Body of pancreas (tissue), 4 donors: ENCODE data around the gene TUT1. TPM values are rescaled to one million over a fixed set of nuclear protein-coding genes. Genes with fewer than 3 reads are reported as not detected.

ENCODE experiments used
- ATAC-seq: fragments of 150-250 bp; one replicate; pipeline ENCODE4 v1.9.1; 2016
- DNase-seq, 4 donors: peaks; one replicate each; pipeline ENCODE4 v3.0.0-alpha.2; 2019
- H3K27ac ChIP-seq, 4 donors: fragments of 200-600 bp; sonication (generic); 1 replicate in 3 of 4; 2 replicates in 1 of 4; pipeline versions ENCODE4 v1.5.1 to v1.6.1; 2016 to 2019; ENCODE audit warnings: mild to moderate bottlenecking in 1 of 4, mixed read lengths in 1 of 4, moderate library complexity in 1 of 4
- H3K27me3 ChIP-seq, 2 donors: fragments of 200-600 bp; sonication (generic); one replicate each; pipeline ENCODE4 v1.6.0; 2016; ENCODE audit warnings: mild to moderate bottlenecking in 1 of 2
- H3K36me3 ChIP-seq, 2 donors: fragments of 200-600 bp; sonication (generic); replicated peaks in 1 of 2; 2 replicates each; pipeline ENCODE4 v1.5.1; 2016; ENCODE audit warnings: low read depth in 2 of 2; ENCODE audit not compliant: insufficient read depth in 1 of 2
- H3K4me1 ChIP-seq: fragments of 200-600 bp; sonication (generic); one replicate; pipeline ENCODE4 v1.6.0; 2016
- H3K4me3 ChIP-seq, 2 donors: fragments of 200-600 bp; sonication (generic); 1 replicate in 1 of 2; 2 replicates in 1 of 2; pipeline ENCODE4 v1.5.1; 2016 to 2019
- H3K9me3 ChIP-seq, 3 donors: fragments of 200-600 bp; sonication (generic); 1 replicate in 2 of 3; 2 replicates in 1 of 3; pipeline ENCODE4 v1.5.1; 2016
- POLR2A ChIP-seq, 3 donors: fragments of 450-650 bp; IDR thresholded peaks; one replicate each; pipeline ENCODE4 v1.6.1; 2016; ENCODE audit warnings: antibody characterized with exemption in 3 of 3, mild to moderate bottlenecking in 2 of 3
- WGBS, 2 donors: methylation state at CpG; one replicate each; pipeline ENCODE4 v1.1.5; 2017; 5-methylcytosine and 5-hydroxymethylcytosine counted together
- intact Hi-C: fragments of 100-400 bp; cut with DNase I; formaldehyde crosslinking; loops from one replicate; pipeline ENCODE4 v1.15.1; 2023
- total RNA-seq, 2 donors: library from RNA; depleted of rRNA; stranded (reverse); fragments of >200 nt; gene quantifications; one replicate each; pipeline ENCODE4 v1.1.0, GENCODE V29; 2016
- TF ChIP-seq, protein P1 (sequence below), 7 experiments: fragments of 450-650 bp in 4 of 7; fragments of 200-600 bp in 3 of 7; sonication (generic) in 3 of 7; IDR thresholded peaks; one replicate each; pipeline ENCODE4 v1.5.1; 2016 to 2019; ENCODE audit warnings: antibody characterized with exemption in 7 of 7

The TUT1 gene
- total RNA-seq, 2 donors from 2014 or later: 10.1 to 11.2 TPM

DNA sequence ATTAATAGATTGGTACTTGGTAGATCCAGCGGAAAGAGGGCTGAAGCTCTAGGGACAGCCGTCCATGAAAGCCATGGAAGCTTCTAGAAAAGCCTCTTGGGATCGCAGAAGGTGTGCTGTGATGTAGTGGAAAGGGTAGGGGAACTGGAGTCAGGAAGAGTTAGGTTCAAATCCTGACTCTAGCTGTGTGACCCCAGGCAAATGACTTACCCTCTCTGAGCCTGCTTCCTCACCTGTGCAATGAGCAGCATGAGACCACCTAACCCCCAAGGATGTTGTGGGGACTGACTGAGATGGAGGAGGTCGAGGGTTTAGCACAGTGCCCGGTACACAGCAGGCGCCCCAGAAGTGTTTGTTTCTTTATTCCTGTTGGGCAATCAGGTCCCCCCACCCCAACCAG is 19.1 kb upstream of the TUT1 start:
- no peak overlapping the region for H3K27ac ChIP-seq
- intact Hi-C loops: no loop called here
- H3K36me3 ChIP-seq: no peaks in the 10 kb centered on the region
- no peaks in the 10 kb centered on the region for H3K27me3 ChIP-seq
- no peak overlapping the region for H3K4me3 ChIP-seq
- no peak for ATAC-seq
- no peak for TF ChIP-seq POLR2A (IDR thresholded peaks at IDR 0.05)
- TF ChIP-seq, protein P1, sequence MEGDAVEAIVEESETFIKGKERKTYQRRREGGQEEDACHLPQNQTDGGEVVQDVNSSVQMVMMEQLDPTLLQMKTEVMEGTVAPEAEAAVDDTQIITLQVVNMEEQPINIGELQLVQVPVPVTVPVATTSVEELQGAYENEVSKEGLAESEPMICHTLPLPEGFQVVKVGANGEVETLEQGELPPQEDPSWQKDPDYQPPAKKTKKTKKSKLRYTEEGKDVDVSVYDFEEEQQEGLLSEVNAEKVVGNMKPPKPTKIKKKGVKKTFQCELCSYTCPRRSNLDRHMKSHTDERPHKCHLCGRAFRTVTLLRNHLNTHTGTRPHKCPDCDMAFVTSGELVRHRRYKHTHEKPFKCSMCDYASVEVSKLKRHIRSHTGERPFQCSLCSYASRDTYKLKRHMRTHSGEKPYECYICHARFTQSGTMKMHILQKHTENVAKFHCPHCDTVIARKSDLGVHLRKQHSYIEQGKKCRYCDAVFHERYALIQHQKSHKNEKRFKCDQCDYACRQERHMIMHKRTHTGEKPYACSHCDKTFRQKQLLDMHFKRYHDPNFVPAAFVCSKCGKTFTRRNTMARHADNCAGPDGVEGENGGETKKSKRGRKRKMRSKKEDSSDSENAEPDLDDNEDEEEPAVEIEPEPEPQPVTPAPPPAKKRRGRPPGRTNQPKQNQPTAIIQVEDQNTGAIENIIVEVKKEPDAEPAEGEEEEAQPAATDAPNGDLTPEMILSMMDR (IDR thresholded peaks at IDR 0.05): no peak
- DNase-seq: no peak
- 84 to 92% methylated on average over 5 to 6 of the region's 6 CpGs for WGBS, 2 donors
- H3K4me1 ChIP-seq: peaks cover 22% of the 10 kb centered on the region
- H3K9me3 ChIP-seq: no peaks in the 10 kb centered on the region

DNA sequence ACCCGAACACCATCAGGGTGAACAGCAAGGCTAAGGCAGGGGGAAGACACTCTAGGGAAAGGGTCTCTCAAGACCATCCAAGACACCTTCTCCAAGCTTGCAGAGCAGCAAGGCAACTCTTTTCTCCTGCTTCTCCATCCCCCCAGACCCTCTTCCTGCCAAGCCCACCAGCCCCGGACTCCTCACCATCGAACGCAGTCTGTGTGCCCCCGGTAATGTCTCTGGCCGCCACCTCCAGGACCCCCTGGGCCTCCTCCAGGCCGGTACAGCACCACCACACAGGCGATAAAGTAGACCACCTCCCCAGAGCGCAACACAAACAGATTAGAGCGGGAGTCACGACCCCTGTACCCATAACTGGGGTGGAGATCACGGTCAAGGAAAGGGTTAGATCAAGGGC is 17.5 kb upstream of the TUT1 start:
- 87 to 92% methylated on average over 7 to 12 of the region's 12 CpGs for WGBS, 2 donors
- H3K27ac ChIP-seq: no peak overlapping the region
- TF ChIP-seq POLR2A (IDR thresholded peaks at IDR 0.05): no peak
- TF ChIP-seq, protein P1 (IDR thresholded peaks at IDR 0.05): no peak
- H3K27me3 ChIP-seq: no peaks in the 10 kb centered on the region
- no peak for DNase-seq
- no peaks in the 10 kb centered on the region for H3K36me3 ChIP-seq
- no peak for ATAC-seq
- H3K9me3 ChIP-seq: no peaks in the 10 kb centered on the region
- H3K4me1 ChIP-seq: peaks cover 22% of the 10 kb centered on the region
- no peak overlapping the region for H3K4me3 ChIP-seq
- intact Hi-C loops: no loop called here

DNA sequence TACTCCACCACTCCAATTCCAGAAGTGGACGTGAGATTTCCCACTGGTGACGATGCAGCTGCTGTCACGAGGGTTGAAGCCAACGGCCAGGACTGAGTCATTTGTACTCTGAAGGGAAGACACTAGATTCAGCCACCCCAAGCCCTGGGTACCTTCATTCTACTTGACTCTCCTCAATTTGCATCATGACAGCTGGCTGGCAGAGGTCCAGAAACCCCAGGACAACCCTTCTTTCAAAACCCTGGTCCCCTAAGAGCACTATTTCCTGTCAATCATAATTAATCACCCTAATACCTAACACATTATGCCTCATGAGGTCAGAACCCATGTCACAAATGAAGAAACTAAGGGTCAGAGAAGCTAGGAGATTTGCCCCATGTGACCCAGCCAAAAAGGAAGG is 16.4 kb upstream of the TUT1 start:
- DNase-seq (no peak), ATAC-seq (no peak)
- H3K4me3 ChIP-seq: no peak overlapping the region
- H3K27me3 ChIP-seq: no peaks in the 10 kb centered on the region
- intact Hi-C loops: no loop called here
- no peak overlapping the region for H3K27ac ChIP-seq
- no peaks in the 10 kb centered on the region for H3K36me3 ChIP-seq
- 87 to 96% methylated on average over 3 to 4 of the region's 4 CpGs for WGBS, 2 donors
- H3K4me1 ChIP-seq: peaks cover 16% of the 10 kb centered on the region
- H3K9me3 ChIP-seq: no peaks in the 10 kb centered on the region
- TF ChIP-seq POLR2A (IDR thresholded peaks at IDR 0.05): no peak
- TF ChIP-seq, protein P1 (IDR thresholded peaks at IDR 0.05): no peak

- ATAC-seq (no peak), DNase-seq (no peak)
- Histone ChIP-seq H3K27me3 (no peaks in the 10 kb centered on the region), H3K4me1 (peaks cover 14% of the 10 kb centered on the region), H3K27ac (no peak overlapping the region), H3K36me3 (no peaks in the 10 kb centered on the region), H3K4me3 (no peak overlapping the region), H3K9me3 (no peaks in the 10 kb centered on the region)
- WGBS, 2 donors: 94 to 97% methylated on average over 7 to 15 of the region's 15 CpGs
- intact Hi-C loops: no loop called here
- TF ChIP-seq POLR2A (IDR thresholded peaks at IDR 0.05): no peak
- TF ChIP-seq, protein P1 (IDR thresholded peaks at IDR 0.05): no peak
Observed at GRCh38 chr11:62605902-62606301, 14.6 kb upstream of the TUT1 start.

GRCh38 chr11:62605467-62605866 is 14.1 kb upstream of the TUT1 start:
- no peak for TF ChIP-seq POLR2A (IDR thresholded peaks at IDR 0.05)
- TF ChIP-seq, protein P1 (IDR thresholded peaks at IDR 0.05): no peak
- intact Hi-C loops: no loop called here
- 89 to 91% methylated on average over 5 to 6 of the region's 6 CpGs for WGBS, 2 donors
- Histone ChIP-seq H3K9me3 (no peaks in the 10 kb centered on the region), H3K4me1 (peaks cover 17% of the 10 kb centered on the region), H3K36me3 (no peaks in the 10 kb centered on the region), H3K27me3 (no peaks in the 10 kb centered on the region), H3K4me3 (no peak overlapping the region), H3K27ac (no peak overlapping the region)
- ATAC-seq: no peak
- no peak for DNase-seq
